H1 (cell line): ENCODE data around the gene ZNF674. TPM values are rescaled to one million over a fixed set of nuclear protein-coding genes. Genes with fewer than 3 reads are reported as not detected.
A peak's percentile ranks its signal among the peaks of the same experiment; 100 is the strongest.

Source experiments
- CTCF ChIA-PET: fragments of 300-600 bp; sonication (Branson Sonifier 250); formaldehyde crosslinking; loops from one replicate; lab custom pipeline; 2021; ENCODE audit not compliant: partially characterized antibody; lab: Charles Lee
- POLR2A ChIA-PET: fragments of 300-600 bp; sonication (Branson Sonifier 250); formaldehyde crosslinking; loops from one replicate; lab custom pipeline; 2021; ENCODE audit warnings: inconsistent platforms; ENCODE audit not compliant: partially characterized antibody; lab: Charles Lee
- DNase-seq, 2 experiments: peaks; one replicate each; pipeline versions ENCODE4 v3.0.0 to v3.0.0-alpha.2; 2010 to 2022; ENCODE audit warnings: low spot score in 2 of 2, low read depth in 1 of 2, mixed read lengths in 1 of 2
- FAIRE-seq: peaks from 2 replicates; lab custom pipeline; 2011; peaks lifted over from hg19 to GRCh38; lab: Jason Lieb, UNC
- H2AFZ ChIP-seq: 2 replicates; pipeline ENCODE4 v1.8.1; 2012; ENCODE audit warnings: low read length, inconsistent platforms
- H2AK5ac ChIP-seq: 2 replicates; pipeline ENCODE4 v1.6.1; 2013; ENCODE audit warnings: low read depth, low read length
- H2BK120ac ChIP-seq: replicated peaks from 2 replicates; pipeline ENCODE3; 2013; ENCODE audit warnings: low read depth, low read length, inconsistent platforms
- H2BK12ac ChIP-seq: 2 replicates; pipeline ENCODE4 v1.6.1; 2013; ENCODE audit warnings: low read depth, low read length
- H2BK15ac ChIP-seq: 2 replicates; pipeline ENCODE4 v1.6.1; 2013; ENCODE audit warnings: low read length
- H2BK20ac ChIP-seq: 2 replicates; pipeline ENCODE4 v1.6.1; 2013; ENCODE audit warnings: low read length
- H2BK5ac ChIP-seq: 2 replicates; pipeline ENCODE4 v1.6.1; 2013; ENCODE audit warnings: low read depth, low read length
- H3K14ac ChIP-seq: 2 replicates; pipeline ENCODE4 v1.6.1; 2013; ENCODE audit warnings: inconsistent platforms; ENCODE audit not compliant: insufficient read length
- H3K18ac ChIP-seq: 2 replicates; pipeline ENCODE4 v1.6.1; 2013; ENCODE audit warnings: low read length; ENCODE audit errors: extremely low read depth
- H3K23ac ChIP-seq: 2 replicates; pipeline ENCODE4 v1.6.1; 2013; ENCODE audit warnings: inconsistent platforms; ENCODE audit not compliant: insufficient read length
- H3K23me2 ChIP-seq: 2 replicates; pipeline ENCODE4 v1.6.1; 2013; ENCODE audit warnings: low read depth, low read length
- H3K27ac ChIP-seq: 2 replicates; pipeline ENCODE4 v1.6.1; 2011; ENCODE audit warnings: low read depth, low read length, inconsistent platforms
- H3K27me3 ChIP-seq, 4 experiments: replicated peaks in 1 of 4; 1 replicate in 1 of 4; 2 replicates in 3 of 4; pipeline versions ENCODE4 v1.6.1 to v1.8.1; 2011 to 2013; ENCODE audit warnings: low read length in 3 of 4, mild to moderate bottlenecking in 3 of 4, inconsistent platforms in 2 of 4, mixed read lengths in 2 of 4, moderate library complexity in 1 of 4; ENCODE audit not compliant: control insufficient read depth in 3 of 4, insufficient read depth in 3 of 4; ENCODE audit errors: extremely low read depth in 1 of 4
- H3K36me3 ChIP-seq, 4 experiments: 2 replicates each; pipeline versions ENCODE4 v1.6.1 to v1.8.1; 2011 to 2013; ENCODE audit warnings: mild to moderate bottlenecking in 4 of 4, low read length in 3 of 4, moderate library complexity in 2 of 4, control low read depth in 1 of 4, inconsistent platforms in 1 of 4; ENCODE audit not compliant: insufficient read depth in 4 of 4, control insufficient read depth in 2 of 4
- H3K4ac ChIP-seq: replicated peaks from 2 replicates; pipeline ENCODE3; 2013; ENCODE audit warnings: low read length, low read depth, mixed read lengths, inconsistent platforms; ENCODE audit not compliant: insufficient read length
- H3K4me1 ChIP-seq, 4 experiments: replicated peaks in 1 of 4; 1 replicate in 1 of 4; 2 replicates in 3 of 4; pipeline versions ENCODE4 v1.6.1 to v1.8.1; 2011 to 2013; ENCODE audit warnings: low read length in 3 of 4, inconsistent platforms in 2 of 4, mixed read lengths in 1 of 4; ENCODE audit not compliant: insufficient read depth in 4 of 4, control insufficient read depth in 3 of 4
- H3K4me2 ChIP-seq, 2 experiments: 2 replicates each; pipeline versions ENCODE4 v1.6.1 to v1.8.1; 2011 to 2013; ENCODE audit warnings: low read depth in 2 of 2, low read length in 2 of 2, control low read depth in 1 of 2, inconsistent platforms in 1 of 2, mild to moderate bottlenecking in 1 of 2; ENCODE audit not compliant: insufficient read depth in 1 of 2
- H3K4me3 ChIP-seq, 4 experiments: fragments of 200-600, 300-600 bp in 1 of 4; sonication (generic), shearing (Covaris generic), sonication (Bioruptor Twin) in 1 of 4; 2 replicates each; pipeline versions ENCODE4 v1.5.1 to v1.8.1; 2011 to 2016; ENCODE audit warnings: low read length in 4 of 4, low read depth in 3 of 4, control low read depth in 2 of 4, inconsistent platforms in 2 of 4, mild to moderate bottlenecking in 2 of 4, mixed read lengths in 1 of 4, moderate library complexity in 1 of 4; ENCODE audit not compliant: insufficient read depth in 2 of 4; ENCODE audit errors: extremely low read depth in 1 of 4
- H3K56ac ChIP-seq: replicated peaks from 2 replicates; pipeline ENCODE3; 2013; ENCODE audit warnings: low read depth, mild to moderate bottlenecking, mixed read lengths, low read length, inconsistent platforms; ENCODE audit not compliant: insufficient read length
- H3K79me1 ChIP-seq: 2 replicates; pipeline ENCODE4 v1.6.1; 2013; ENCODE audit warnings: low read depth, low read length, control low read depth
- H3K79me2 ChIP-seq, 2 experiments: 2 replicates each; pipeline versions ENCODE4 v1.6.1 to v1.8.1; 2012 to 2013; ENCODE audit warnings: low read length in 2 of 2, mild to moderate bottlenecking in 2 of 2, inconsistent platforms in 1 of 2; ENCODE audit not compliant: insufficient read depth in 2 of 2, control insufficient read depth in 1 of 2
- H3K9ac ChIP-seq, 4 experiments: replicated peaks in 1 of 4; 1 replicate in 1 of 4; 2 replicates in 3 of 4; pipeline versions ENCODE4 v1.6.1 to v1.8.1; 2011 to 2013; ENCODE audit warnings: low read depth in 3 of 4, low read length in 3 of 4, control low read depth in 2 of 4, mild to moderate bottlenecking in 2 of 4, moderate library complexity in 2 of 4, inconsistent platforms in 1 of 4; ENCODE audit errors: extremely low read depth in 1 of 4
- H3K9me3 ChIP-seq, 2 experiments: 2 replicates each; pipeline versions ENCODE4 v1.6.1 to v1.8.1; 2012 to 2013; ENCODE audit warnings: mild to moderate bottlenecking in 2 of 2, moderate library complexity in 2 of 2, control low read depth in 1 of 2, inconsistent platforms in 1 of 2, low read depth in 1 of 2, low read length in 1 of 2, mixed read lengths in 1 of 2; ENCODE audit not compliant: insufficient read depth in 2 of 2
- H4K20me1 ChIP-seq, 2 experiments: replicated peaks in 1 of 2; 2 replicates each; pipeline versions ENCODE3 to v1.8.1; 2011 to 2013; ENCODE audit warnings: inconsistent platforms in 2 of 2, low read length in 2 of 2, mild to moderate bottlenecking in 1 of 2; ENCODE audit not compliant: insufficient read depth in 2 of 2, control insufficient read depth in 1 of 2
- H4K5ac ChIP-seq: 2 replicates; pipeline ENCODE4 v1.6.1; 2013; ENCODE audit warnings: low read length, low read depth, mixed read lengths, inconsistent platforms; ENCODE audit not compliant: insufficient read length
- H4K8ac ChIP-seq: 2 replicates; pipeline ENCODE4 v1.8.0; 2013; ENCODE audit warnings: mild to moderate bottlenecking, moderate library complexity, low read length, inconsistent platforms; ENCODE audit not compliant: insufficient read depth; ENCODE audit errors: extremely low read depth
- H4K91ac ChIP-seq: replicated peaks from 2 replicates; pipeline ENCODE3; 2013; ENCODE audit warnings: low read length, mixed read lengths, inconsistent platforms; ENCODE audit not compliant: insufficient read length
- GABPA ChIP-seq: IDR thresholded peaks from 2 replicates; pipeline ENCODE4 v1.6.1; 2011; ENCODE audit warnings: mild to moderate bottlenecking, low read length, moderate library complexity, borderline replicate concordance; ENCODE audit not compliant: insufficient read depth
- HDAC6 ChIP-seq: IDR thresholded peaks from one replicate; pipeline ENCODE4 v1.7.1; 2012; ENCODE audit warnings: low read depth, mild to moderate bottlenecking, inconsistent platforms, low read length, moderate library complexity
- NANOG ChIP-seq: IDR thresholded peaks from 2 replicates; pipeline ENCODE4 v1.6.1; 2011; ENCODE audit warnings: low read length, low read depth, mild to moderate bottlenecking, inconsistent platforms; ENCODE audit not compliant: insufficient read depth, poor library complexity, severe bottlenecking
- POLR2A ChIP-seq, 2 experiments: IDR thresholded peaks; 1 replicate in 1 of 2; 2 replicates in 1 of 2; pipeline ENCODE4 v1.6.1; 2011; ENCODE audit warnings: low read depth in 2 of 2, low read length in 2 of 2, mild to moderate bottlenecking in 2 of 2; ENCODE audit errors: control extremely low read depth in 1 of 2
- POU5F1 ChIP-seq: IDR thresholded peaks from 2 replicates; pipeline ENCODE4 v1.6.1; 2011; ENCODE audit warnings: low read depth, mild to moderate bottlenecking, low read length, moderate library complexity
- SIN3A ChIP-seq, 2 experiments: IDR thresholded peaks in 1 of 2; conservative IDR thresholded peaks in 1 of 2; 2 replicates each; pipeline ENCODE4 v1.6.1; 2011 to 2012; ENCODE audit warnings: low read length in 2 of 2, improper control_type of control experiment in 1 of 2, low read depth in 1 of 2, mild to moderate bottlenecking in 1 of 2
- WGBS, 2 experiments: shearing (Covaris generic) in 1 of 2; methylation state at CpG; one replicate each; pipeline versions ENCODE4 v1.1.6 to v1.1.7; 2013 to 2015; ENCODE audit warnings: low lambda C conversion rate in 2 of 2, mixed read lengths in 2 of 2, inconsistent platforms in 1 of 2, low coverage in 1 of 2, missing lambda C conversion rate in 1 of 2; ENCODE audit not compliant: insufficient replicate concordance in 2 of 2, insufficient coverage in 1 of 2, insufficient read length in 1 of 2; ENCODE audit errors: extremely low coverage in 1 of 2, missing lambda C conversion rate in 1 of 2; 5-methylcytosine and 5-hydroxymethylcytosine counted together
- polyA plus RNA-seq, 7 experiments: library from polyadenylated mRNA; depleted of rRNA in 3 of 7; stranded (reverse) in 5 of 7; unstranded in 2 of 7; fragments of >200 nt in 5 of 7; fragments of 200-250 nt in 2 of 7; gene quantifications; 1 replicate in 5 of 7; 2 replicates in 1 of 7; 4 replicates in 1 of 7; pipeline versions ENCODE4 v1.2.1 to v1.2.3, GENCODE V29; 2011 to 2013; ENCODE audit warnings: missing spikeins in 2 of 7, mixed read lengths in 2 of 7
- total RNA-seq: library from RNA; stranded (reverse); fragmentation: NEBNext Ultra II Directional; extraction: Animal tissue kit (Norgen Biotek cat#: 25700); gene quantifications from 2 replicates; pipeline ENCODE4 v1.2.1, GENCODE V29; 2021

The ZNF674 gene
- total and polyA plus RNA-seq, 2 of the 8 experiments (the other 6 are each of a cell fraction or from before 2014, with no cell fraction given): 2.0 to 7.4 TPM

DNA sequence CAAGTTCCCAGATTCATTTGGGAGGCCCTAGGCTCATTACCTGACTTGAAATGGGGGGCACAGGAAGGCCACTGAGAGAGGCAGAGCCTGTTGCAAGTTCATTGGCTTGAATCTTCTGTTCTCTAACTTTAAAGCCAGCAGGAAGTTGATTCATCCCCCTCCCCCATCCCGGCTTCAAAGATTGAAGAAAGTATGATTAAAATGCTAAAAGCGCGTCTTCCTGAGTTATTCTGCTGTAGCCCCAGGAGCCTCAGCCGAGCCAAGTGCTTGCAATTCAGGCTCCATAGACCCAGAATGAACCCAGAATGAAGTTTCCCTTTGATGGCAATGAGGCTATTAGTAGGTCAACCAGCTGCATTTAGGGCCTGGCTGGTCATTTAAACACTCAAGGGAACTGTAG is 43.0 kb upstream of the ZNF674 start:
- Histone ChIP-seq H3K23ac (no peak overlapping the region), H3K4ac (no peak overlapping the region), H3K4me2 (peak overlapping the region; percentile 60 to 69), H2BK15ac (no peak overlapping the region), H2AFZ (no peak overlapping the region), H3K79me2 (peaks cover 0 to 53% of the 10 kb centered on the region in 2 experiments; a peak in 2 of 4 replicates), H4K91ac (no peak overlapping the region), H3K27me3 (no peaks in the 10 kb centered on the region), H4K20me1 (no peaks in the 10 kb centered on the region), H3K4me3 (peak overlapping the region in 1 of 4 experiments; percentile 30; a peak in 2 of 8 replicates), H3K27ac (no peak overlapping the region), H2BK5ac (0 out of 2 replicates have a peak overlapping the region, but pooled peaks have one; percentile 85), H4K5ac (no peak overlapping the region), H2AK5ac (no peak overlapping the region), H3K18ac (no peak overlapping the region; the same call in 1 of the 2 replicates), H2BK20ac (no peak overlapping the region), H4K8ac (no peak overlapping the region), H3K36me3 (no peaks in the 10 kb centered on the region), H3K14ac (no peak overlapping the region), H3K56ac (no peak overlapping the region), H3K23me2 (no peaks in the 10 kb centered on the region), H2BK12ac (no peak overlapping the region), H3K4me1 (peaks cover 0 to 13% (median 4%) of the 10 kb centered on the region in 4 experiments; a peak in 4 of 7 replicates), H3K79me1 (no peaks in the 10 kb centered on the region), H2BK120ac (no peak overlapping the region), H3K9ac (no peak overlapping the region), H3K9me3 (no peaks in the 10 kb centered on the region)
- ChIA-PET POLR2A (interaction anchor here (0.7 to 2.8 kb wide), 3 partner anchors 11 to 38 kb away, joined by 3 to 9 read pairs (median 4); no protein-coding TSS in a partner anchor), CTCF (no interaction called here)
- WGBS, 2 experiments: 2% methylated on average over 4 of the region's 4 CpGs; no CpG with 5 or more reads in 1 of the 2 experiments
- FAIRE-seq (no peak), DNase-seq (peak in 1 of 2 experiments; percentile 47)
- TF ChIP-seq HDAC6 (no peak), GABPA (no peak), SIN3A (conservative IDR thresholded peaks at IDR 0.05 in 1 of 2, IDR thresholded peaks at IDR 0.05 in 1 of 2; ENCODE audit: low read depth in 1 of 2, low read length in 2 of 2) (no peak), POU5F1 (no peak), NANOG (peak; percentile 22), POLR2A (IDR thresholded peaks at IDR 0.05; ENCODE audit: control extremely low read depth in 1 of 2, low read depth in 2 of 2, low read length in 2 of 2) (no peak)
